Anterior cingulate cortex (tissue), 58 donors: ENCODE results near the gene TBXAS1.
"Not testable (repeated sequence)": the region's sequence is repeated elsewhere in the genome, so short reads cannot be mapped to it uniquely, and the experiment has no call there.

Experiments
- DNase-seq, 58 donors: peaks; one replicate each; lab custom pipeline; 2025; lab: John Stamatoyannopoulos, UW

Gene TBXAS1

DNA sequence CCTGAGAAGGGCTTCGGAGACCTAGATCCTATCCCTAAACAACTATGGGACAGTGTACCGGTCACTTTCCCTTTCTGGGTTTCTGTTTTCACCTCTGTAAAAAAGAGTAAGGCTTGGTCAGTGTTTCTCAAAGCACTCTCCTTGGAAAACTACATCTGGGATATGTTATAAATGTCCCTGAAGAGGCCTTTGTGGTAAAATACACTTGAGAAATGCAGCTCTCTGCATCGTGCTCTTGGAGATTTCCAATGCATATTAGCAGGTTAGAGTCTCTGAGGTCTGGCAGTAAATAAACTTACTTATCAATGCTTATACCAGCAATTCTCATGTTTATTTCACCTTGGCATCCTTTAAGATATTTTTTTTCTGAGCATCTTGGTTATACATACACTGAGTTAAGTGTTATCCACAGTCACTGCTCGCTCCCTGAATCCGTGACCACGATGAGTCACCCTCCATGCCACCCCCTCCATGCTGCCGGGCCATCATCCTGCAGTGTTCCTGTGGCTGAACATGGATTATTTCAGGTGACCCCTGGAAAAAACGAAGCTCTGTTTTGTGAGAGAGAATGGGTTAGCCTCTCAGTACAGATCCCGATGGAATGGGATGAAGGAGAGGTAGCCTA is 3.3 kb upstream of the TBXAS1 start:
- no peak for DNase-seq

DNA sequence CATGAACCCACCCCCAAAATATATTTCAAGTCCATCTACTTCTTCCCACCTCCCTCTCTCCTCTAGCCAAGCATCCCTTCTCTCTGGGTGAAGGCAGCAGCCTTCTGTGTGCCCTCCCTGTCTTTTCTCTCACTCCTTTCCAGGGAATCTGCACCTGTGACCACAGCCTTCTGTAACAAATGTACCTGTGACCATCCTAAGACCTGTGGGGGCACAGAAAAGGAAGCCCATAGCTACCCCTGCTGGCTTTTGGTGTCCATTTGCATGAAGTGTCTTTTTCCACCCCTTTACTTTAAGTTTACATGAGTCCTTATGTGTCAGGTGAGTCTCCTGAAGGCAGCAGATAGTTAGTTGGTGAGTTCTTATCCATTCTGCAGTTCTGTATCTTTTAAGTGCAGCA is 2.0 kb upstream of the TBXAS1 start:
- DNase-seq: no peak

DNA sequence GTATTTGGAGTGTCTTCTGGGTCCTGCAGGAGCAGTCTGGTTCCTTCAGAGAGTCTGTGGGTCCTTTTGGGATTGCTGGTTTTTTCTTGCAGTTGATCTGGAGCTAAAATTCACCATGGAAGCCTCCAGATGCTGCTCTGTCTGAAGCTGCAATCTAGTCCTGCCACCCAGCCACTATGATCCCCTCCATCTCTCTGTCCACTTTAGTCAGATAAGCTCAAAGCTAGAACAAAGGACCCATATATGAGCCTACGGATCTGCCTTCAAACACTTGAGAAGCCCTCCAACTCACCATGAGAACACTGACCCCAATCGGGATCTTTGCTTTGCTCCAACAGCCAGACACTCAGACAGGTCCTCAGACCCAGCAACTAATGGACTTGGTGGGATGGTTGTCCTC is 618 bp upstream of the TBXAS1 start:
- DNase-seq: no peak

DNA sequence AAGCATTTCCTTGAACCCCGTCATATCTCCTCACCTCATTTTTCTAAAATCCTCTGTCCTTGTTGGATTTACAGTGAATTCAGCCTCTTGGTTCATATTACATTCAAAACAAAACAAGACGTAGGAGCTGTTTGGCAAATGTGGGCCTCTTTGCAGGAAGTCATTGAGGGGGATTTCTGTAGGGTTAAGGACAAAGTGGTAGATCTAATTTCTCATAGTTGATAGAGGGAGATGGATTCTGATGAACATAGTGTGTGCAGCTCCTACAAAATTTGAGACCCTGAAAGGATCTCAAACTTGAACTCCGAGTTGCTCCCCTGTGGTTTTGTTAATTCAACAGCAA is 682 bp downstream of the TBXAS1 start:
- DNase-seq: no peak

DNA sequence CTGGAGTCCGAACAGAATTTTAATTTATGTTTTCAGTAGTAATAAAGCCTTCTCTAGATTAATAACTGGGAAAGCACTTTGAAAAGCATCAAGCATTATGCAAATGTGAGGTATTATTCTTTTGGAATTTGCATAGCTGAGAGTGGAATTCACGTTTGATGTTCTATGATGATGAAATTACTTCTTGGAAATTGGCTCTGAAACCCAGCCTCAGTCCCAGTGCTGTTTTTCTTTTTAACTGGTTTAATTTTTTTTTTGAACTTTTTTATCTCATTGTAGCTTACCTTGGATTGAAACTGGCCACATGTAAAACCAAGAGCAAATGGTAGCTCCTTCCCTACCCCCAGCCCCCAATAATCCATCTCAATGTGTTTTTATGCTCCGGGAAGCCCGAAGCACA is 1.2 kb downstream of the TBXAS1 start:
- no peak for DNase-seq

DNA sequence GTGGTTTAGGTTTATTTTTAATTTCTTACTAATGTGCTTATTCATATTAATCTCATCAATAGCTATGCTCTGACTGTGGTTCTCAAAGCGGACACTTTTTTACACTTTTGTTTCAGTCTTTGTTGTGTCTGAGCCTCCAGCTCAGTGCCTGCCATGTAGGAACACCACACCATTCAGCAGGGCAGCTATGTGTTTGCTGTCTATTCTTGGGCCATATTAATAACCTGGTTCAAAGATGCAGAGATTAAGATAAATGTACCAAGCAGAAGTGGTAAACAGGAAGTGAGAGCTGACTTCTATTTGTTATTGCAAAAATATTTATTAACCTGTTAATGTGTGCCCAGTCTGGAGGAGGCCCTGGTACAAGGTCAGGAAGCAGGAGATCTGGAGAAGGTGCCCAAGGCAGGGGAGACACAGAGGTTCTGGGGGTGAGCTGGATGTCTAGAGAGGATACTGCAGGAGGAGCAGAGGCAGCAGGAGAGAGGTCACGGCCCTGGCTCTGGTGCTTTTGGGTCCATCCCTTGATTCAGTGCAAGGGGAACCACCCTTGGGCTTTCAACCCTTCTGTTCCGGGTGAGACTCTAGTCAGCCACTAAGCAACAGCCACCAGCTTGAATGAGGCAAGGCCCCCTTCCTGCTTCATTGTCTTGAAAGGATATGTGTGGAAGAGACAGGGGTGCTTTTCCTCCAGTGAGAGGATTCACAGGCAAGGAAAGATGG is 1.9 kb downstream of the TBXAS1 start:
- DNase-seq: no peak

DNA sequence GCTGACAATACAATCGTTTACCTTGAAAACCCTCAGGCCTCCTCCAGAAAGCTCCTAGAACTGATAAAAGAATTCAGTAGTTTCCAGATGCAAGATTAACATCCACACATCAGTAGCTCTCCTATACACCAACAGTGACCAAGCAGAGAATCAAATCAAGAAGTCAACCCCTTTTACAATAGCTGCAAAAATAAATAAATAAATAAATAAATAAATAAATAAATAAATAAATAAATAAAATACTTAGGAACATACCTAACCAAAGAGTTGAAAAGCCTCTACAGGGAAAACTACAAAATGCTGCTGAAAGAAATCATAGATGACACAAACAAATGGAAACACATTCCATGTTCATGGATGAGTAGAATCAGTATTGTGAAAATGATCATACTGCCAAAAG is 6.8 kb downstream of the TBXAS1 start:
- not testable (repeated sequence) for DNase-seq

DNA sequence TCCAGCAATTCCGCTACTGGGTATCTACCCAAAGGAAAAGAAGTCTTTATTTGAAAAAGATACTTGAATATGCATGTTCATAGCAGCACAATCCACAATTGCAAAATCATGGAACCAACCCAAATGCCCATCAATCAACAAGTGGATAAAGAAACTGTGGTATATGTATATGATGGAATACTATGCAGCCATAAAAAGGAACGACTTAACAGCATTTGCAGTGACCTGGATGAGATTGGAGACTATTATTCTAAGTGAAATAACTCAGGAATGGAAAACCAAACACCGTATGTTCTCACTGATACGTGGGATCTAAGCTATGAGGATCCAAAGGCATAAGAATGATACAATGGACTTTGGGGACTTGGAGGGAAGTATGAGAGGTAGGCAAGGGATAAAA is 8.2 kb downstream of the TBXAS1 start:
- DNase-seq: not testable (repeated sequence)

DNA sequence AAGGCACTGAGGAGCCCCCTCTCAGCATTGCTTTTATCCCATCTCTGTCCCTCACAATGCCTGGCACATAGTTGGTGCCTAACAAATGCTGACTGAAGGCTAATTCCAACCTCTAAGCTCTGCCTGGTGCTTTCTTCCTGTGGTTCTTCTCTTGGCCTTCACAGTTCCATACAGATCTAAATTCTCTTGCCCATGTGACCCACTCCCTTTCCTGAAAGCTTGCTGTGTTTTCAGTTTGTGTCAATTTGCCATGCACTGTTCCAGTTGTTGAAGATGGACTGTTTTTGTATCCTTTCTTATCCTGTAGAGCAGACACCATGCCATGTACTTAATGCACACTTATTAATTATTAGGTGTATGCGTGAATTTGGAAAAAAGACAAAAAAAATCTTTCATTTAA is 9.2 kb downstream of the TBXAS1 start:
- no peak for DNase-seq

DNA sequence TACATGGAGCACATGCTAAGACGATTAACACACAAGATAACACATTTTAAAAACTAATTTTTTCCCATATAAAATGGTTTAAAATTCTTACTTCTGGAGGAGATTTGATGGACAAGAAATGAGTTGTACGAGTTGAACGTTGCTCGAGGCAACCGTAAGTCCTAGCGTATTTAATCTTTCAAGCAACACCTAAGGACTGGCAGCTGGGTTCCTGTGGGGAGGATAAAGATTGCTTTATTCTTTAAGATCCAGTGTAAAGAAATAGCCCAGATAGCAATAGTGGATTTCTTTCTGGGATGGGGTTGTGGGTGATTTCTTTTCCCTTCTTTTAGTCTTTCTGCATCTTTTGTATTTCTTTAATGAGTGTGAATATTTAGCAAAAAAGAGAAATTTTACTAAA is 9.8 kb downstream of the TBXAS1 start:
- DNase-seq: no peak

DNA sequence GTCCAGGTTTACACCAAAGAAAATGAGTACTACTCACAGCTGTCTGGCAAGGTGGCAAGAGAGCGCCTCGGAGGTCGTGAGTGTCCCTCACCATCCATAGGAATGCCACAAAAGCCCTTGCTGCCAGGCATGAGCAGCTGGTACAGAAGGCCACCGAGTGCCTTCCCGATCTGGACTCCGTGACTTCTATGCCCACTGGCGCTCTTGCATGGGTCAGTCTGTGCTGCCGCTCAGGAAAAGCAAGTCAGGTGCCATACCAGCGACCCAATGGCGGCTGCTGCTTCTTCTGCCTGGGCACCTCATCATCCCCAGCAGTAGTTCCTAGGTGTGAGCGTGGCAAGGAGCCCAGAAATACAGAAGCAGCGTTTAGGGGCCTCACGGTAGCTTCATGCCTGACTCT is 11.7 kb downstream of the TBXAS1 start:
- DNase-seq: no peak

DNA sequence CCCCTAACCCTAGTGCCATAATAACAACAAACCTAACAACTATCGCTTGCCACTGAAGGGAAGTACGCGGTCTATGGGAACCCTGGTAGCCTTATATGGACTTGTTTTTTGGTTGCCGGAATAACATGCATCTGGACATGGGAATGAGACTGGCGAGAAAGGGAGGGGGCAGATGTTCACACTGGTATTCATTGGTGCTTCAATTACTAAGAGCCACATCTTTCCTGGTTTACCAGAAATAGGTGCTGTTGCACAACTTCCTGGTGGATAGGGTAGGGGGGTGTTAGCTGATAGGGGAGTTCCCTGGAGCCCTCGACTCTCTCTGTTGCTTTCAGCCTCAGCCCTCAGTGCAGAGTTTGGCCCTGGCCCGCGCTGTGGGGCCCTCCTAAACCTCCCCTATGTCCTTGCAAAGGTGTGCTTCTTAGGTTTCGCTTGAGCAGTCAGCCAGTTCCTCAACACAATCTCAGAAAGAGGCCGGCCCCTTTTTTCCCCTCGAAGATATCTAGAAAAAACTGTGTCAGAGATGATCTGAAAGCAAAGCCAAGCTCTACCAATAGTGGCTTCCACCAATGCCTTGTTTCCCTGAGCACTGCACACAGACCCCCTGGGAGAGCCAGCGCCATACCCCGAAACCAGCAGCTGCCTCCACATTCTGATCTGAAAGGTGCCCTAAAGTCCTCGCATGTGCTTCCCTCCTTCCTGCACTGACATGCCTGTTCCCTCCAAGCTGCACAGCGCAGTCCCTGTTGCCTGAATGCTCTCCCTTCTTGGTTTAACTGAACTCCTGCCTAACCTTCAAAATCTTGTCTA is 13.5 kb downstream of the TBXAS1 start:
- DNase-seq: no peak

DNA sequence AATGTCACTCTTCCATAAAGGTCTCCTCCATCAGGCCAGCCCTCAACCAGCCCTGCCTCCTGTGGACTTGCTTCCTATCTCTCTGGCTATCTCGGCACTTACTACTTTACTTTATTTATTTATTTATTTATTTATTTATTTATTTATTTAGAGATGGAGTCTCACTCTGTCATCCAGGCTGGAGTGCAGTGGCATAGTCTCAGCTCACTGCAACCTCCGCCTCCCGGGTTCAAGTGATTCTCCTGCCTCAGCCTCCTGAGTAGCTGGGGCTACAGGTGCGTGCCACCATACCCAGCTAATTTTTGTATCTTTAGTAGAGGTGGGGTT is 14.1 kb downstream of the TBXAS1 start:
- not testable (repeated sequence) for DNase-seq

DNA sequence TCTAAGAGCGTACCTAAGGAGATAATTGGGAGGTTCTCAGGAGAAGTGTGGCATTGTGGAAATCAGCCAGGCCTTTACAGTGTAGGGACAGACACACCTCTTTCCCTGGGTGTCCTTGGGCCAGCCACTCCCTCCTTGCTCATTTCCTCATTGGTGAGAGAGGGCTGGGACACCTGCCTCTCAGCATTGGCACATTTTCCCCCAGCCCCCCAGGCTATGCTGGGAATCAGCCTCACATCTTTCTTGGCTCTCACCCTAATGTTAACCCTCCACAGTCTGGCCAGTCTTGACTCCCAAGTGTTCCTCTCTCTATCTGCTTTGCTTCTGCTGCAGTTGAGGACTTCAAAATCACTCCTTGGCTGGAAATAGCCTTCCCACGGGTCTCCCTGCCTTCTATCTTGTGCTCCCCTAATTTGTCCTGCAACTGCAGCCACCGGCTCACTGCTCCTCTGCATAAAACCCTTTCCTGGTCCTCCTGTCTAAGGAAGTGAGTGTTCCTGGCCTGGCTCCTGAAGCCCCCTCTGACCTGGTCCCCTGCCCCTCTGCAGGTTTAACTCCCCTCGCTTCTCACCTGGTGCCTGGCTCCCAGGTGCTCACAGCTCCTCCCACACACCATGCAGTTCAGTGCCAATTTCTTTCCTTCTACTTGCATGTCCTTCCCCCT is 15.8 kb downstream of the TBXAS1 start:
- DNase-seq: no peak

DNA sequence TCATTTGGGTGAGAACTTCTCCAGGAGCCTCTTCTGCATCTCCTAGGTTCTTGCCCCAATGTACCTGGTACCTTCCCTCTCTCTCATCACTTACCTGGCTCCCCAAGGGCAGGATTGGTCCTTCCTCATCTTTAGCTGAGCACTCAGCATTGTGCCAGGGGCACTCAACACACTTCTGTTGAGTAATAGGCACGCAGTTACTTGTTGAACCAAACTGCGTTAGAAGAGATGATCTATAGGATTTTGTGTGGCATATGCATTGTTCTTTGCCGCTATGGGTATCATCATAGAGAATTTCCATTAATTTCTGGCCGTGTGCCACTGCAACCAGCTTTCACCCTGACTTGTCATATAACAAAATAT is 16.4 kb downstream of the TBXAS1 start:
- no peak for DNase-seq

DNA sequence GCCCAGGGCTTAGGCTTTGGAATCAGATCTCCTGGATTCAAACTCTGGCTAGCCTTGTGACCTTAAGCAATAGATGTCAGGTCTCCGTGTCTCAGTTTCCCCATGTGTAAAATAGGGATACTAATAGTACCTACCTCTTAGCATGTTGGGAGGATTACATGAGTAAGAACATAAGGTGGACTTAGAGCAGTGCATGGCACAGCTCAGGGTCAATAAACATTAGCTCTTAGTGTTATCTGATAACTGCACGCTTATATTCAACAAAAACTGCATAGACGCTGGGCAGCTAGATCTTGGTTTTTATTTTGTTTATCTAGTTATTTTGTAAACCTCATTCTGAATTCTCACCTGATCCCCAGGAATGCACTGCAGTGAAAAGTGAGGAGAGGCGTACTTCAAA is 17.2 kb downstream of the TBXAS1 start:
- no peak for DNase-seq

DNA sequence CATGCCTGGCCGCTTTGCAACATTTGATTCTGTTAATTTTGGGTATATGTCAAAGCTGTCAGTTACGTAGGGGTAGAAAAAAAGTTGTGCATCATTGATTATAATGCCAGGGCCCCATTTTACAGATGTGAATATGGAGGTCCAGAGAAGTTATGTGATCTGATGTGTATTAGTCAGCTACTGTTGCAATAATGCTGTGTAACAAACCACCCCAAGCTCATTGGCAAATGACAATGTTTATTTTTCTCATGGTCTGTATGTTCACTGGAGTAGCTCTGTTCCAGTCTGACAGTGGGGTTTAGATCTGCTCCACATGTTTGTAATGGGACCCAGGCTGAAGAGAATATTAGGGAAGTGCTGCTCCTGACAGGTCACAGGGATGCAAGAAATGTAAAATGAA is 19.2 kb downstream of the TBXAS1 start:
- no peak for DNase-seq

DNA sequence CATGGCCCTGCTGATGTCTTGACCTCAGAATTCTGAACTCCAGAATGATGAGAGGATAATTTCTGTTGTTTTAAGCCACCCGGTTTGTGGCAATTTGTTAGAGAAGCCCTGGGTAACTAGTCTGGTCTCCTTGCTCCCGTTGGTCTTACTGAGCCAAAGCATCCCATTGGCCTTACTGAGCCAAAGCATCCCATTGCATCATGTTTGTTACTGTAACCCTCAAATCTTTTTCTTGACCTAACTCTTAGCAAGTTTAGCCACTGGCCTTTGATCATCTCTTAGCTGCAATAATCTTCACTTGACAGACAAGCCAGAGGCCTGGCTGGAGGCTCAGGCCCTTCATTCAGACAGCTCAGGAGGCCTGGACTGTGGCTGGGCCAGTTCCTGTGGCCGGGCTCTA is 21.8 kb downstream of the TBXAS1 start:
- DNase-seq: no peak

DNA sequence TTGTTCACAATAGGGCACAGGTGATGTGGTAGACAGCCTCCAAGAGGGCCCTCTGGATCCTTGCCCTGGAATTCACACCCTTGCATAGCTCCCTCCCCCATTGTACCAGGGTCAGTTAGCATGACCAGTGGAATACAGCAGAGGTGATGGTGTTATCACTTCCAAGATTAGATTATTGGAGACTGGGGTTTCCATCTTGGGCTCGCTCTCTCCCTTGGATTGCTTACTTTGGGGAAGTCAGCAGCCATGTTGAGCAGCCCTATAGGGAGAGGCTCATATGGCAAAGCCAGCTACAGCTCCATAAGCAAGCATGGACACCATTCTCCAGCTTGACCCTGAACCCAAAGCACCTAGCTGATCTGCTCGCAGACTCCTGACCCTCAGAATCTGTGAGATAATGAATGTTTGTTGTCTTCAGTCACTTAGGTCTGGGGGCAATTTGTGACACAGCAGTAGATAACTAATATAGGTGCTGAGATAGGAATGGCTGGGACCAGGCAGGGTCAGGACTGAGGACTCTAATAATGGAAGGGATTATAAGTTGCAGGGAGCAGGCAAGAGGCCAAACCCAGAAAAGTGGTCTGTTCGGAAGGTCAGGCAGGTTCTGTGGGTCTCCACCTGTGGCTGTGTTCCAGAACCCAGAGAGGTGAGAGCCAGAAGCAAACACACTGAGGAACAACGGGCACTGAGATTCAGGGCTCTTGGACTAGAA is 22.9 kb downstream of the TBXAS1 start:
- DNase-seq: no peak

DNA sequence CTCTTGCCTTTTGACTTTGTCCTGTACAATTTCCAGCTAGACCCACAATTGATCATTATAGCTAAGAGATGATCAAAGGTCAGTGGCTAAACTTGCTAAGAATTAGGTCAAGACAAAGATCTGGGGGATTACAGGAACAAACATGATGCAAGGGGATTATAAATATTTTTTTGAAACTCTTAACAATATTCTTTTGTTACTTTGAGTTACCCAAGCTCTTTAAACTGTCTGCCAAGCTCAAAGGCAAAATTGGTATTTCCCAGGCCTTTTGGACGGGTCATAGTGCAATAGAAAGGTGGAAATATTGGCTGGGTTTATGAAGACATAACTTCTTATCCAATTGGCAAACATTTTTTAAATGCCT is 23.4 kb downstream of the TBXAS1 start:
- DNase-seq: no peak

DNA sequence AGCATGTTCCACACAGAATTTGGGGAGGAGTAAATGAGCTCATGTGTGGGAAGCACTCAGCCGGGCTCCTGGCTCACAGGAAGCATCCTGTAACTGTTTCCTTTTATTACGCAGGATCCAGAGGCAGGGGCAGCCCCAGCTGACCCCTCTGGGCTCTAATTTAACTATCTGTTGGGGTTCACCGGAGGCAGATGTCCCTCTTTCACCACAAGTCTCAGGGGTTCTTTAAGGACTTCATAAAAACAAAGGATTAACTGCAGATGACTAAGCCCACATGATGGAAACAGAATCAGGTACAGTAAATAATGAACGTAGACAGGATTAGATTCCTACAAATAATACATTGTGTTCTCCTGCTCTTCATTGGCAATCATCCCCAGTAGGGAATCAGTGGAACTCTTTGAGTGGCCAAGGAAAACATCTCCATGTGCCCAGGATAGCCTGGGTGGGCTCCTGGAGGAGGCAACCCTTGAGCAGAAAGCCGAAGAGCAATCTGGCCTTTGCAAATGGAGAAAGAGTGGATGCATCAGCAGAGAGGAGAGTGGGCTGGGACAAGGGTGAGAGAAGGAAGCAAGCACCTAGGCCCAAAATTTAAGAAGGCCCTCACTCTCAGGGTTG is 24.6 kb downstream of the TBXAS1 start:
- no peak for DNase-seq
